ENCODE results near the gene SLX4IP.

The SLX4IP gene

GRCh38 chr20:10524034-10524476, 89.0 kb downstream of the SLX4IP start:
- no peak for DNase-seq

- no peak for DNase-seq
Measured at GRCh38 chr20:10524643-10525042, 89.5 kb downstream of the SLX4IP start.

- no peak for DNase-seq
Measured at GRCh38 chr20:10527781-10528180, 92.7 kb downstream of the SLX4IP start.

GRCh38 chr20:10530883-10531282, 95.8 kb downstream of the SLX4IP start:
- no peak for DNase-seq

GRCh38 chr20:10531848-10532247, 96.7 kb downstream of the SLX4IP start:
- no peak for DNase-seq

- no peak for DNase-seq
Measured at GRCh38 chr20:10532361-10532760, 97.3 kb downstream of the SLX4IP start.

GRCh38 chr20:10536531-10536930, 101.4 kb downstream of the SLX4IP start:
- DNase-seq = no peak

GRCh38 chr20:10537850-10538480, 102.9 kb downstream of the SLX4IP start:
- DNase-seq = no peak

GRCh38 chr20:10538768-10539167, 103.7 kb downstream of the SLX4IP start:
- no peak for DNase-seq

GRCh38 chr20:10539818-10540553, 104.9 kb downstream of the SLX4IP start:
- DNase-seq = no peak

GRCh38 chr20:10540636-10541493, 105.8 kb downstream of the SLX4IP start:
- DNase-seq = no peak

GRCh38 chr20:10541668-10542411, 106.7 kb downstream of the SLX4IP start:
- no peak for DNase-seq

GRCh38 chr20:10542442-10542841, 107.3 kb downstream of the SLX4IP start:
- no peak for DNase-seq

GRCh38 chr20:10543480-10543879, 108.4 kb downstream of the SLX4IP start:
- DNase-seq = no peak

- no peak for DNase-seq
Measured at GRCh38 chr20:10547276-10548114, 112.4 kb downstream of the SLX4IP start.

GRCh38 chr20:10549511-10549910, 114.4 kb downstream of the SLX4IP start:
- no peak for DNase-seq

GRCh38 chr20:10550204-10551118, 115.4 kb downstream of the SLX4IP start:
- DNase-seq = no peak

- DNase-seq = no peak
Measured at GRCh38 chr20:10551732-10552724, 116.9 kb downstream of the SLX4IP start.

GRCh38 chr20:10553326-10553984, 118.3 kb downstream of the SLX4IP start:
- DNase-seq = peak in 1 of 4 experiments; percentile 7

Measured in activated CD4-positive, CD25-positive, alpha-beta regulatory T cell (primary cell).